Liver (tissue), 9 donors: ENCODE measurements around the gene PRDM12. TPM values are rescaled to one million over a fixed set of nuclear protein-coding genes. Genes with fewer than 3 reads are reported as not detected.

Experiments
- DNase-seq: peaks from one replicate; pipeline ENCODE4 v3.0.0-alpha.2; 2017; ENCODE audit warnings: low spot score
- H3K27ac ChIP-seq, 2 donors: one replicate each; pipeline ENCODE4 v1.7.0; 2013; ENCODE audit warnings: inconsistent platforms in 2 of 2, low read length in 2 of 2, control low read depth in 1 of 2, low read depth in 1 of 2, mild to moderate bottlenecking in 1 of 2
- H3K27me3 ChIP-seq, 4 donors: one replicate each; pipeline versions ENCODE4 v1.6.1 to v1.7.0; 2013; ENCODE audit warnings: low read length in 3 of 4, inconsistent platforms in 1 of 4, mild to moderate bottlenecking in 1 of 4, moderate library complexity in 1 of 4; ENCODE audit not compliant: control insufficient read depth in 4 of 4, insufficient read depth in 4 of 4
- H3K36me3 ChIP-seq, 4 donors: one replicate each; pipeline versions ENCODE4 v1.6.1 to v1.7.0; 2013; ENCODE audit warnings: low read length in 3 of 4, mild to moderate bottlenecking in 3 of 4, low read depth in 1 of 4, moderate library complexity in 1 of 4; ENCODE audit not compliant: control insufficient read depth in 4 of 4, insufficient read depth in 3 of 4
- H3K4me1 ChIP-seq, 4 donors: one replicate each; pipeline versions ENCODE4 v1.6.1 to v1.7.0; 2013; ENCODE audit warnings: low read length in 3 of 4, mild to moderate bottlenecking in 3 of 4, moderate library complexity in 1 of 4; ENCODE audit not compliant: control insufficient read depth in 4 of 4, insufficient read depth in 4 of 4
- H3K4me3 ChIP-seq, 3 donors: one replicate each; pipeline versions ENCODE4 v1.6.1 to v1.7.0; 2013; ENCODE audit warnings: low read length in 3 of 3, control low read depth in 1 of 3, low read depth in 1 of 3, mild to moderate bottlenecking in 1 of 3
- H3K9ac ChIP-seq, 2 donors: one replicate each; pipeline ENCODE4 v1.7.0; 2013; ENCODE audit warnings: low read length in 2 of 2, mild to moderate bottlenecking in 2 of 2, moderate library complexity in 2 of 2, control low read depth in 1 of 2, low read depth in 1 of 2
- H3K9me3 ChIP-seq, 4 donors: one replicate each; pipeline versions ENCODE4 v1.6.1 to v1.7.0; 2013; ENCODE audit warnings: low read length in 3 of 4; ENCODE audit not compliant: control insufficient read depth in 4 of 4
- ATF3 ChIP-seq: IDR thresholded peaks from 2 replicates; pipeline ENCODE4 v1.6.1; 2016; ENCODE audit warnings: antibody characterized with exemption
- CTCF ChIP-seq: fragments of 150-350 bp; IDR thresholded peaks from 2 replicates; pipeline ENCODE4 v1.5.1; 2017; ENCODE audit warnings: improper control_type of control experiment, low read depth, low read length; ENCODE audit not compliant: missing input control
- EGR1 ChIP-seq, 2 donors: IDR thresholded peaks; 2 replicates each; pipeline ENCODE4 v1.6.1; 2016 to 2018; ENCODE audit warnings: antibody characterized with exemption in 2 of 2, low read depth in 2 of 2
- FOXA2 ChIP-seq: IDR thresholded peaks from 2 replicates; pipeline ENCODE4 v1.6.1; 2016; ENCODE audit warnings: antibody characterized with exemption
- GABPA ChIP-seq, 2 donors: IDR thresholded peaks in 1 of 2; conservative IDR thresholded peaks in 1 of 2; 2 replicates each; pipeline ENCODE4 v1.6.1; 2016; ENCODE audit warnings: antibody characterized with exemption in 2 of 2, mild to moderate bottlenecking in 1 of 2, moderate library complexity in 1 of 2
- HNF4G ChIP-seq: IDR thresholded peaks from 2 replicates; pipeline ENCODE4 v1.6.1; 2016; ENCODE audit warnings: antibody characterized with exemption
- JUND ChIP-seq, 2 donors: IDR thresholded peaks; 2 replicates each; pipeline ENCODE4 v1.6.1; 2016; ENCODE audit warnings: antibody characterized with exemption in 2 of 2
- MAX ChIP-seq: IDR thresholded peaks from 2 replicates; pipeline ENCODE4 v1.6.1; 2016; ENCODE audit warnings: antibody characterized with exemption
- NR2F2 ChIP-seq: IDR thresholded peaks from 2 replicates; pipeline ENCODE4 v1.6.1; 2016; ENCODE audit warnings: antibody characterized with exemption
- RAD21 ChIP-seq, 2 donors: IDR thresholded peaks; 2 replicates each; pipeline ENCODE4 v1.6.1; 2016; ENCODE audit warnings: antibody characterized with exemption in 2 of 2, mild to moderate bottlenecking in 2 of 2
- REST ChIP-seq: IDR thresholded peaks from 2 replicates; pipeline ENCODE4 v1.6.1; 2016; ENCODE audit warnings: antibody characterized with exemption, mild to moderate bottlenecking
- RXRA ChIP-seq, 2 donors: IDR thresholded peaks; 2 replicates each; pipeline ENCODE4 v1.6.1; 2017 to 2018; ENCODE audit warnings: antibody characterized with exemption in 2 of 2, mild to moderate bottlenecking in 1 of 2
- SP1 ChIP-seq: IDR thresholded peaks from 2 replicates; pipeline ENCODE4 v1.6.1; 2018; ENCODE audit warnings: antibody characterized with exemption, mild to moderate bottlenecking
- YY1 ChIP-seq: IDR thresholded peaks from 2 replicates; pipeline ENCODE4 v1.6.1; 2016; ENCODE audit warnings: antibody characterized with exemption, mild to moderate bottlenecking
- ZBTB33 ChIP-seq: IDR thresholded peaks from 2 replicates; pipeline ENCODE4 v1.6.1; 2016; ENCODE audit warnings: antibody characterized with exemption
- WGBS: extraction: QIAGEN DNeasy Blood & Tissue Kit; methylation state at CpG from one replicate; pipeline ENCODE4 v1.1.7; 2013; 5-methylcytosine and 5-hydroxymethylcytosine counted together
- polyA plus RNA-seq, 2 donors: library from polyadenylated mRNA; stranded (reverse) in 1 of 2; unstranded in 1 of 2; fragments of 200-250 nt in 1 of 2; fragments of >200 nt in 1 of 2; fragmentation: Nextera tagmentation in 1 of 2; extraction: Ambion mirVana in 1 of 2; gene quantifications; one replicate each; pipeline versions ENCODE4 v1.2.1 to v1.2.3, GENCODE V29; 2013 to 2015
- total RNA-seq, 2 donors: library from RNA; depleted of rRNA; stranded (reverse); fragments of >200 nt; gene quantifications; one replicate each; pipeline ENCODE4 v1.2.3, GENCODE V29; 2014
- donor health status: healthy.
- donor health status: healthy.
- donor health status: healthy.
- donor health status: healthy.
- donor health status: healthy.

The PRDM12 gene
- total and polyA plus RNA-seq, 4 donors, result 0.02 TPM; not detected in 3

GRCh38 chr9:130635721-130636647 is 28.4 kb upstream of the PRDM12 start:
- Histone ChIP-seq H3K36me3 (peaks cover 16 to 71% (median 39%) of the 10 kb centered on the region in 4 donors), H3K9me3 (no peaks in the 10 kb centered on the region), H3K9ac (no peak overlapping the region), H3K27me3 (no peaks in the 10 kb centered on the region), H3K27ac (no peak overlapping the region), H3K4me3 (no peak overlapping the region), H3K4me1 (no peaks in the 10 kb centered on the region)
- 95% methylated on average over 33 of the region's 33 CpGs for WGBS
- TF ChIP-seq MAX (no peak), FOXA2 (no peak)
- no peak for DNase-seq

- H3K4me3 ChIP-seq, result no peak overlapping the region
- no peak overlapping the region for H3K27ac ChIP-seq
- H3K9me3 ChIP-seq, result no peaks in the 10 kb centered on the region
- H3K27me3 ChIP-seq, result no peaks in the 10 kb centered on the region
- peaks cover 12 to 64% (median 34%) of the 10 kb centered on the region in 4 donors for H3K36me3 ChIP-seq
- no peak for TF ChIP-seq RAD21 (IDR thresholded peaks at IDR 0.05)
- no peak for TF ChIP-seq ATF3
- no peak for TF ChIP-seq FOXA2
- no peak for TF ChIP-seq MAX
- no peak for TF ChIP-seq EGR1 (IDR thresholded peaks at IDR 0.05; ENCODE audit: low read depth in 2 of 2)
- no peak for TF ChIP-seq SP1
- no peak for TF ChIP-seq HNF4G
- TF ChIP-seq NR2F2, result no peak
- TF ChIP-seq RXRA (IDR thresholded peaks at IDR 0.05), result no peak
- TF ChIP-seq GABPA (IDR thresholded peaks at IDR 0.05 in 1 of 2, conservative IDR thresholded peaks at IDR 0.05 in 1 of 2), result no peak
- no peak for TF ChIP-seq ZBTB33
- TF ChIP-seq YY1, result no peak
- TF ChIP-seq JUND (IDR thresholded peaks at IDR 0.05), result no peak
- TF ChIP-seq REST, result no peak
- TF ChIP-seq CTCF, result no peak
- H3K4me1 ChIP-seq, result no peaks in the 10 kb centered on the region
- 92% methylated on average over 9 of the region's 9 CpGs for WGBS
- no peak for DNase-seq
- H3K9ac ChIP-seq, result no peak overlapping the region
Observed at GRCh38 chr9:130636648-130637020, 27.8 kb upstream of the PRDM12 start.
